Fibroblast of peridontal ligament (primary cell): ENCODE measurements around the gene NTNG1.

ENCODE experiments used
- DNase-seq: peaks from one replicate; pipeline ENCODE4 v3.0.0-alpha.2; 2010; ENCODE audit errors: extremely low read depth

Gene NTNG1

DNA sequence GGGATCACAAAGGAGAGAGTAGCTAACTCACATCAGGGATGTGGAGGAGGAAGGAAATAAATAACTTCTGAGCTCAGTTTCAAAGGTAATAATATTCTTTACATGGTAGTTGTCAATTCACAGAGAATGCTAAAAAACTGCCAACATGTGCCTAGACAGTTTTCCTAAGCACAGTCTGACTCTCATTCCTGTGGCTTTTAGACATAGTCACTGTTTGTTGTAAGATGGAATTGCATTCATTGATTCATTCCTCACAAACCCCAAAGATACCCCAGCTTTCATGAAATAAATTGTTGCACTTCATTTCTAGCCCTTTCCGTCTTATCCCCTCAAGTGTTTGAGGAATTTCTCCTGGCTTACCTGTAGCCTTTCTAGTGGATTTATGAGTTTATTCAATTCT lies 263.9 kb downstream of the NTNG1 start:
- DNase-seq: peak; percentile 76

DNA sequence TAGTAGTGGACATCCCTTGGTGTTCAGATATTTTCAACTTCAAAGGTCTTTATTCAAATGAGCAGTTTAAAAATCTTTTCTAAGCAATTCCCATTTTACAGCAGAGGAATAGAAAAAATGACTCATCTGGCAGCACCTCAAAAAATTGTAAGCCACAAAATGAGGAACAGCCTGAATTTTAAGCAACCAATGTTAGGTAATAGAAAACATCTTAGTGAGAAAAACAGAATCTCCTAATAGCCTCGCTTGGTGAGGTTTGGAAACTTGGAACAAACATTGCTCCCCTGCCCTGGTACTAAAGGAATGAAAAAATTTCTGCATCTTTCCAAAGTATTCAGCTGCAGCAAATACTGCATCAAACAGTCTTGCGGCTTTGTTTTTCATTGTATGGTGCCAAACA lies 264.4 kb downstream of the NTNG1 start:
- DNase-seq: peak; percentile 94

DNA sequence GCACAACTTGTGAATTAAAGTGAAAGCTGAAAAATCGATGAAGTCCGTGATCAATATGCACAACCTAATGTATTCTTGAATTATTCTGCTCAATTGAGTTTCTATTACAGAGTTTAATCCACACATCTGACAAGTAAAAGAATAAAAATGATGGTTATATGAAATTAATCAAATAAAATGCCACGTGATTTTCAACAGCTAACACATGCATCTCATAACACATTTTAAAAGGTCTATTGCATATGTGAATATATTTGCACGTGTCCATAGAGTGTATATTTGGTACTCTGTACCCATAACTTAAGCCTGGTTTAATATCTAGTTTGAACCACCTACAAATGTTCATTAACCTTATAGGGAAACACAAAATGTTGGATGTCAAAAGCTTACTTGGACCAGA lies 266.2 kb downstream of the NTNG1 start:
- DNase-seq: no peak

DNA sequence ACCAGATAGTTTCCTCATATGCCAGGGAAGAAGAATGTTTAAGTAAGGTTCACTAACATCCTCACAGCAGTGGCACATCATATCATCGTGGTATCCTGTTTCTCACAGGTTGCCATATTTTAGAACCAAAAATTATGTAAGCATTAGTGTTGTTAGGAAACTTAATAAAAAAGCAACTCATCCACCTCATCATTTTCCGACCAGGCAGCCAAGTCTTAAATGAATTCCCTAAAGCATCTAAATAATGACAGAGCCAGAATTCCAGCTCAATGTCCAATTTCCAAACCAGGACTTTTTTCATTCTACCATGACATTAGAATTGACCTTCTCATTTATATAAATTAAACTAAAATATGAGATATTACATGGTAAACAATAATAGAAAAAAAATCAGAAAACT lies 272.7 kb downstream of the NTNG1 start:
- peak; percentile 2 for DNase-seq

DNA sequence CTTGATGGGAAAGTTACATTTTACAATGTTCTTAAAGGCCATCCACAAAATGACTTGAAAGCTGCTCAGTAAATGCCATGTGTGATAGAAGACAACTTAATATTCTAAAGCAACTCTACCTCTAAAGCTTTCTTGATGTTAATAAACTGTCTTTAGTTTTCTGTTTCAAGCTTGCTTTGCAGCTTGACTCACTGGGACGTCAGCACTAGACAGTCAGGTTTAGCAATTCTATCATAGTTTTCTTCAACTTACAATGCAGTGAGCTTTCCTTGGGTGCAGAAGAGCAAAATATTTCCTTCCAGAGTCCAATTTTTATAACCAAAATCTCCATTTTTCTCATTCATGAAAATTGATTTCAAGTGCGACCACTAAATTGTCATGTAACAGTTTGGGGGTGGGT lies 273.1 kb downstream of the NTNG1 start:
- DNase-seq: peak; percentile 33

DNA sequence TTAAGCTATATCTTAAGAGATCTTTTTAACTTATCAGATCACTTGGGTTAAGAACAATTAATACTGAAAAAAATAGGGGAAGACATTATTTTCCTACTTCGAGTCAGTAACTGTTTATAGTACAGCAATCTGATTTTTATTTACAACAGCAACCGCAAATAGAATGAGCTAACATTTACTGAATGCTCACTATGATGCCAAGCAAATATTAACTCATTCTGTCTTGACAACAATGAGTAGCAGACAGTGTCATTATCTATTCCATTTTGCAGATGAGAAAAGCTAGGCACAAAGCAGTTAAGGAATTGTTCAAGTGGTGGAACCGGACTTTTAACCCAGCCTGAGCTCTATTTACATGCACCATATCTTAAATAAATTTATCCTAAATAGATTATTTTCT lies 273.7 kb downstream of the NTNG1 start:
- DNase-seq: peak; percentile 20

DNA sequence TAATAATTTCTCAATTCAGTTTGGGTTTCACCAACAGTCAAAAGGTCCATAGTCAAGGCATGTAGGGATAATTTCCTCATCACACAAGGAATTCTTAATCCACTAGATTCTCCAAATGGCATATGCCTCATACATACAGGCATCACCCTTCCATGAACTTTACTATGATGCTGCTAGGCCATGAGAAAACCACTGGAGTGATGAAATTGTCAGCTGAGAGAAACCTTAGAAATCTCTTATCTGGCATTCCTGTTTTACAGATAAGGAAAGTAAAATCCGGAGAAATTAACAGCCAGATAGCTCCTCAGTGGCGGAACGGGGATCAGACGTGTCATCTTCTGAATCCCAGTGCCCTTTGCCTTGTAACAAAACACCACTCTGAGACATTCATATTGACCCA lies 274.4 kb downstream of the NTNG1 start:
- DNase-seq: peak; percentile 3

DNA sequence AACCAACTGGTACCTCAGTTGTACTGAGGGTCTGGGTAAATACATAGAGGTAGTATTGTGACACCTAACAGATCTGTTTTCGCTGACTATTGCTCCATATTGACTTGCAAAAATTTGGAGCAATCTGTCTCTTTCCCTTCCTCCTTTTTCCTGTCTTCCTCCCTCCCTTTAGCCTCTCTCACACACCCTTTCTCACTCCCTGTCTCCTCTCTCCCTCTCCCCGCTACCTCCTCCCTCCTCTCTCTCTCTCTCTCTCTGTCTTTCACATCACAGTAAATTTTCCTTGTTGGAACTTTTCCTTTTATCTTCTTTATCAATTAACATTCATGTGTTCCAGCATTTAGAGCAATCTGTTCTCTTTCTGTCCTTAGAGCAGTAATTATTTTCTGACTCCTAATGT lies 278.2 kb downstream of the NTNG1 start:
- DNase-seq: no peak

DNA sequence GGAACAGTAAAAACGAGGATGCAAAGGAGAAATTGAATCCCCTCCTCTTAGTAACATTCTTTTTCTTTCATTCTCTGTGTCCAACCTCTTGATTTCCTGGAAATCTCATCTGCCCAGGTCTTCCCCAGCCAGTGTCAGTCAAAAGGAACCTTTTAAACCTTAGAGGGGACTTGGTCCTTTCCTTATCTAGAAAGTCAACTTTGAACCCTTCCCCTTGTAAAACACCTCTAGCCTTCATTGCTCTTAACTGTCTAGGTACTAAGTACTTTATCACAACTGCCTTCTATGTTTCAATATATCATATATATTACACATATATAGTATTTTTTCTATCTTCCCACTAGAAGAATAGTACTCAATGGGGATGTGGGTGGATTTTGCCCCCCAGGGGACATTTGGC lies 282.1 kb downstream of the NTNG1 start:
- no peak for DNase-seq

DNA sequence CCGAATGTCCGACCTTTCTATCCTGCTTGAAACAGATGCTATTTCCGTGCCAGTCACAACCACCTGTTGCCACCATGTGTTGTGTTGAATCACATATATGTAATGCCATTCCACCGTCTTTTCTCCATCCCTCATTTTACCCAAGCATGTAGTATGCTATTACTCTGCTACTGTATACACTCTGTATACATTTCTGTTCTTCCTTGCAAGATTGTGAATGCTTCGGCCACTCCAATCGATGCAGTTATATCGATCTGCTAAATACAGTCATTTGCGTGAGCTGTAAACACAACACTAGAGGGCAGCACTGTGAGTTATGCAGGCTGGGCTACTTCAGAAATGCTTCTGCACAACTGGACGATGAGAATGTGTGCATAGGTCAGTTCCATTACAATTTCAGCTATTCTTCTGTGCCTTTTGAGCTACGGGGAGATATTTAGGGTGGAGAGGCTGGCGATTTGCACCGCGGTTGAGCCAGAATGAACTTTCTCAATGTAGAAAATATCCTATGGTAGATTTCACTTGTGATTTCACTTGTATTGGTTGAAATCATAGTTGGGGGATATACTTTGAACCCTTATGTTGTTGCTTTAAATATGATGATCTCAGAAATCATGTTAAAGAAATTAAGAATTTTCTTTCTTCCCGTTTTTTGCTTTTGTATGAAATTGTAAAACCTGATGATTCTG lies 289.8 kb downstream of the NTNG1 start:
- peak; percentile 7 for DNase-seq

DNA sequence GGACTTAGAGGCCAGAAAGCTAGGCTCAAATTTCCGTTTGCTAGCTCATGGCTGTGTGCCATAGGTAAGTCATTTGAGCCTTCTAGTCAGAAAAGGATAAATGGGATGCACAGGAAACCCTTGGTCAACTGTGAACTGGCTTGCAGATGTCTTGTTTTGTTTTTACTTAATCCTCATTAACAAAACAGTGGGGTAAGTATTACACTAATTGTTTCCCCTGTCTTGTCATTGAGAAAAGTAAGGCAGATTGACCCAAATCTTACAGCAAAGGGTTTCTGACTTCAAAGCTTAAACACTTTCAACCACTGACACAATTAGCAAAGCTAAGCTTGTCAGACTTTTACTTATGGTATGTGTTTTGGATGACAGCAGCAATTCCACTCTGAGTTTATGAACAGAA lies 291.3 kb downstream of the NTNG1 start:
- DNase-seq: no peak

DNA sequence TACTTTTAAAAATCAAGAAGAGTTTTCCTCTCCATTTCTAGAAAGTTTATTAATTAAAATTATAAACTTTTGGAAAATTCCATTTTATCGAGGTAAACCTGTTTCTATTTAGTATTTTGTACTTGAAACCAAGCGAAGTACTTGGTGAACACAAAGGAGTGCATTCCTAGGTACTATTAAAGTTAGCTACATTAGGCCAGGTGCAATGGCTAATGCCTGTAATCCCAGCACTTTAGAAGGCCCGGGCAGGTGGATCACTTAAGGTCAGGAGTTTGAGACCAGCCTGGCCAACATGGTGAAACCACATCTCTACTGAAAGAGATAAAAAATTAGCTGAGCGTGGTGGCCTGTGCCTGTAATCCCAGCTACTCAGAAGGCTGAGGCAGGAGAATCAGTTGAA lies 292.2 kb downstream of the NTNG1 start:
- no peak for DNase-seq

DNA sequence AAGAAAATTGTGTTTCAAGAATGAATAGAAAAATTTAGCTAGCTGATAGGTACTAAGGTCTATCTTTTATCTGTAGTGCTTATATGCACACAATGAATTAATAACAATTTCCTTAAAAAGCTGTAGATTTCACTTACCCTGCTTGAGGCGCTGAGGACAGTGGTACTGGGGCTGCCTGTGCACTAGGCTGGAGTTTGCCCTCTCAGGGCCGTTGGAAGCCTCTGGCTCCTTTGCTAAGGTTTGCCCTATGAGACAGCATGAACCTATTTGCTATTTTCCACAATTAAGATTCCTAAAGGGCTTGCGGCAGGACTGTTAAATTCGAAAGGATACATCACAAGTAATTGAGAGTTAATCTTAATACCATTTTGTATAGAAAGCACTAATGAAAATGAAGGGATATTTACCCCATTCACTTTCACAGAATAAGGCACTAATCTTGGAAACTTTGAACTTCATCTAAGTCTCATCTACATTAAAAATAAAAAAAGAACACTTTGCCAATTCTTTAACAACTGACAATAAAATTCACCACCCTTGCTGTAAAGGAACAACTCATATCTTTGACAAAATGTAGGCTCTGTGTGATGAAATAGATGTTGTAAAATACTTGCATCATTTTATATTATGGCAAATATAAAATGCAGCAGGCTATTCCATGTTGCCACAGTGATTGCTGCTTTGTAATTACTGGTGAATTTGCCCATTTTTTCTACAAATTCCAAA lies 293.0 kb downstream of the NTNG1 start:
- DNase-seq: no peak

DNA sequence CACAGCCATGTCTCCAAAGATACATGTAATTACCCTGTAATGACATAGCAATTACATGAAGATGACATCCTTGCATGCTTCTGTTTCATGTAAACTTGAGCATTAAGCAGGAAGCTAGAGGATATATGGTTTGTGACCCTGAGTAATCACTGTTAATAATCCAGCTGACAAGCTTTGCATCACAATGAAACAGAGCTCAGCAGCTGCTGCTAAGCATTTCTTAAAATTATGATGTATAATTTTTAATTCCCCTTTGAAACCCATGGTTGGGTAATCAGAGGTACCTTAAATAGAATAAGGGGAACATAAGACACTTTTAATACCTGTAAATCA lies 293.5 kb downstream of the NTNG1 start:
- no peak for DNase-seq

DNA sequence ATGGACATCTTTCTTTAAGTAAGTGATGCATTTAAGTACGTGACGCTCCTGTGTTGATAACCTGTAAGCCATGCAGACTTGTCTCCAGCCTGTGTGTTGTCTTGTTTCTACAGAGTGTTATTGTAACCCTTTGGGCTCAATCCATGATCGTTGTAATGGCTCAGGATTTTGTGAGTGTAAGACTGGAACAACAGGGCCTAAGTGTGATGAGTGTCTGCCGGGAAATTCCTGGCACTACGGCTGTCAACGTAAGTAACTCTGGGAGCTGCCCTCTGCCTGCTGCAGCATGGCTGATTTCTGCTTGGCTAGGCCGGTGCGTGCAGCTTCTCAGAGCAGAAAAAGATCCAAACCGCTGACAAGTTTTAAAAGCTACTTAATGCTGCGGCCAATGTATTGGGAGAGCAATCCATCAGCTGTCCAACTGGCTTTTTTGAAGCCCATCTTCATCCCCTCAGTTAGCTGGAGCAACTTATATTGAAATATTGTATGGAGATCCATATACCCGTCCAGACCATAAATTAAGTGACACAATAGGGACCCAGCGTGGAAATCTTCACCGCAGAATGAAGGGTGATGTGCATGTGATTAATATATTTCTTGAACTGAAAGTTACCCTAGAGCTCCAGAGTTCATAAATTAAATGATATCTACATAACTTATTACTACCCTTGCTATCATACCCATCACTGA lies 295.9 kb downstream of the NTNG1 start:
- DNase-seq: no peak

DNA sequence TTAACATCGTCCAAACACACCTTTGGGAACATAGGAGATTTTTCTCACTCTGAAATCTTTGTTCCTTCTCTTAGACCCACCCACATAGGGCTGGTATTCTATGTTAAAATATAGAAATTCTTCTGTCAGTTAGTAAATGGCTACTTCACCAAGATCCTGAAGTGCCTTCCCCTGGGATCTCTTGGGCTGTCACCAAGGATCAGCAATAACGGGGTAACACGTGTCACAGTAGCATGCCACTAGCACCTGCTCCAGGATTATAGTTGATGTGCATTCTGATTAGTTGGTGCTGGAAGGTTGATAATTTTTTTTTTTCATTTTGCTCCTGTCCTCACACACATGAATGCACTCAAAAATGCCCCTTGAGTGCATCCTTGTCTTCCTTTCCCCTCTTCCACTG lies 298.7 kb downstream of the NTNG1 start:
- no peak for DNase-seq

DNA sequence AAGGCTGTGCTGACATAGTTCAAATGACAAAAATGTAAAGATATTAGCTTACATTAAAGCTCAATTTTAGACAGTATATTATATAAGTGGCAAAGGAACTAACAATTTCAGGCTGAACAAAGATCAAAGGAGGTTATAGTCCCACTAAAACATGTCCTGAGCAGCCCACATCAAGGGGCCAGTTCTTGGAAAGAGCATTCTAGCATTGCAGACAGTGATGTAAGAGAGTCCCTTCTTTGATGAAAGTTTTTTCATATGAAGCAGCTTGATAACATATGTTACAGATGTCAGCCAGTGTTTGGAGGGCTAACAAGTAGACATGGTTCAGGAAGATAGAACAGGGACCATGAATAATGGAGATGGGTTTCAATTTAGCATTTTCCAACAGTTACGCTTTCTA lies 301.7 kb downstream of the NTNG1 start:
- DNase-seq: no peak

DNA sequence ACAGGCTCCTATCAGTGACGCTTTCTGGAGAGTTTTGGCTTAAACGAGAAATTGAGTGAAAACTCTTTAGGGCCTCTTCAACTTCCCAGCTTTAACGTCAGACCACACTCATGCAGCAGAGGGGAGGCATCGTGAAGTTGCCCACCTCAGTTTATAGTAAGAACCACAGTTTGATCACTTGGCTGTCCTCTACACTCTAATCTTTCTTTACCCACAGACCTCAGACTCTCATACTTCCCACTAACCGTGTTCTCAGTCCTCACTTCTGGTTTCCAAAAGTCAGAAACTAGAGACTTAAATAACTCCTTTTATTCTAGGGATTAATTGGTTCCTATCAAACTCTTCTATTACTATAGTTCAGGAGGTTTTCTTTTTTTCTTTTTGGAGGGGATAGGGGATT lies 302.2 kb downstream of the NTNG1 start:
- DNase-seq: no peak

DNA sequence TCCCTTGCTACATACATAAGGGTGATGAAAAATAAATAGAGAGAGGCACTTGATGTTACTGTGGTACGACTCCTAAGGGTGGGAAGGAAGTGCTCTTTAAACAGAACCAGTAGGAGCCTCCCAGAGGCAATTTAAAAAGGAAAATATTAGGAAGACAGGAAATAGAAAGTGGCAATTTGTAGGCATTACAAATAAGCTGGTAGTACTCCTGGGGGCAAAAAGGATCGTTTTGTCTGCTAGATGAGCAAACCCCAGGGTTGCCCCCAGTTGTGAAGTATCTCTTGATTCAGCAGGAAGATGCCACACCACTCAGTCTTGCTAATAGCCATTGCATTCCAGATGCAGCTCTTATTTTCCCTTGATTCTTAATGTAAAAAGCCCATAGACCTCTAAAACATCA lies 303.0 kb downstream of the NTNG1 start:
- no peak for DNase-seq

DNA sequence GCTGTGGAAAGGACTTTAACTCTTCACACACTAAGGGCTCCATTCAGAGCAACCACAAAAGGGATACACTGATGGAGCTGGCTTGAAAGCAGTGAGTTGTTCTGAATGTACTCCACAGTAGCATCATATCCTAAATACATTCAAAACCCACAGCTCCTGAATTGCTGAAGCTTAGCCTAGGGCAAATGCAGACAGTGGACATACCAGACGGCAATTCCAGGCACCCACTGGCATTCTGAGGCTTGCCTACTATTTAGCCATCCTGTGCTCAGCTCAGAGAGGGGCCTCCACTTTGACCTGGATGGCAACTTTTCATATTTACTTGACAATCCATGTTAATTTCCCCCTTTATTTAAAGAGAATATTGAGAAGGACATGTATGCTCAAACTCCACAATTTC lies 303.5 kb downstream of the NTNG1 start:
- no peak for DNase-seq

DNA sequence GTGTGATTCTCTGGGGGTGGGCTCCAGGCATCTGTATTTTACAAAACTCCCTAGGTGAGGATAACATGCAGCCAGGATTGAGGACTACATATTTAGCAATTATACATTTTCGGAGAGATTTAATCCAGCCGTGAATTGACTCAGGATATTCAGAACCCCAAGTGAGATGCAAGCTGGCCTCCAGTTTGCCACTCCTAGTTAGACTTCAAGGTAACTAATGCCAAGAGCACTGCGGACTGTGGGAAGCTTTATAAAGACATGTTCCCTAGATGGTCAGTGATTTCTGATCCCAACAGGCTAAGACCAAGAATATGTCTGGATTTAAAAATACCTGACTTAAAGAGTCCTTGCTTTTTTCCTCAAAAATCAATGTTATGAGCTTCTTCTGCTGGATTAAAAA lies 308.5 kb downstream of the NTNG1 start:
- no peak for DNase-seq

DNA sequence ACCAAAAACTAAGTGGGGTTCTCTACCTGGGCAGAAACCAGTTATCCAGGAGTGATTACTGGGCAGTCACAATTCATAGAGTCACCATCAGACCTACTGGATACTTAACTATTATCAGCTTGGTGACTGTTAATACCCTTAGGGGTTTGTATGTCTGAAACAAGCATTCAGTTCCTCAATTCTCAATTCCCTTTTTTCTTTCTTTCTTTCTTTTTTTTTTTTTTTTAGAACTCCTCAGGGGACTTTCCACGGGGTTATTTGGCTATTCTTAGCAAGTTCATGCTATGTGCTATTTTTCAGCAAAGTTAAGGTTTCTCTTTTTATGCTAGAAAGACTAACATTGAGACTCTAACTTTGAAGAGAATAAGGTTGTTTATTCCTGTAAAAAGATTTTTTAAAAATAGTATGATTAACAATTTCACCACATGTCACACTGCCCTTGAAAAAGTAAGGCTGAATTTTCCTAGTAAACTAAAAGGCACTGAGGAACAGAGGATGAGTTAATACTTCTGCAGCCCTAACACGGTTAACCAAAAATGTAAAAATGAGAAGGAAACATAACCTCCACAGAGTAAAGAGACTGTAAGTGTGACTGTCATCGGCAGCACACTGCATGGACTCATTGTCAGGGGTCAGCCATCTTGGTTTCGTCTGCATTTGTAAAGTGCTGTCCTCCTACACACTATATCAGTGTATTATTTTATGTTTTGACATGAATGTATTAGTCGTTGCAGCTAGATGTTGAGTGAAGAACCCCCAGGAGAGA lies 310.2 kb downstream of the NTNG1 start:
- no peak for DNase-seq

DNA sequence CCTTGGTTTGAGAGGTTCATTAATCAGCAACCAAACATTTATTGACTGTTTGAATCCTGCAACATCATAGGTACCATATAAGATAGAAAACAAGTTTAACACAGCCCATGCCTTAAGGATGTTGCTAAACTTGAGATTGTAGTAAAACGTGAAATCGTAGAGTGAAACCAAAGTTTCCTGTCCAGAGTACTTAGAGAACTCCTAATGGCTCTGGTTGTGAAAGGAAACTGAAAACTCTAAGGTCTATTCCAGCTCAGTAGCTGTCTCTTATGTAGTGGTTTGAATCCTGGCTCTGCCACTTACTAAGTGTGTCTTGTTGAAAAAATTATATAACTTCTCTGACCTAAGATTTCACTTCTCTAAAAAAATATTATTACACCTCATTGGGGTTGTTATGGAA lies 310.9 kb downstream of the NTNG1 start:
- DNase-seq: no peak
